ENCODE data around the gene RASAL2.

Gene RASAL2

DNA sequence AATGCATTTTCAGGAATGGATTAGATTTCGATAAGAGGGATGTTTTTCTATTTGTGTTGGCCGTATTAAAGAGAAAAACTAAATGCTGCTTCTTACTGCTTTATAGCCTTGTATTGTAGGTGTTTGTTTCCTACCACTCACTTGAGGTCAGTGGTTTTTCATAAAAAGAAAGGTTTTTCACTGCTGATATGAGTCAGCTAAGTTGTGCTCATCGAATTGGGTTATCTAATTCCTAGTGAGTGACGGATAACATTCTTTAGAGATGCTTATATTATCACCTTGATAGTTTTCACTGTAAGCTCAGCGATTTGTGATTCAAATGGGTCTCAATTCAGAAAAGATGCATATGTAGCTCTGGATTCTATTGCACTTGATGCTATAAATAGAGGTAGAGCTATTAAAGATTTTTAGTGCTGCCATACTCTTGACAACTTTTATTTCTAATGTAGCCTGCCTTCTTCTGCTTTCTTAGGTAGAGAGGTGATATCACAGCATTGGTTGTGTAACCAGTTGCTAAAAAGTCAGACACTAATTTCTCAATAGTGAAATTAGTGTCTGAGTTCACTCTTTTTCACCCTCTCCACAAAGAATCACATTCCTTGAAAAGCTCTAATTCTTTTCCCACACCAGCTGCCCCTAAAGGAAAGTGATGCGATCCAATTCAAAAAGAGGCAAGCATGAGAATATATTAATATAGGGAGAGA, 180.0 kb downstream of the RASAL2 start:
- H3K4me3 ChIP-seq (ENCODE audit: low read length), result no peak overlapping the region
- no peak for TF ChIP-seq ZNF274 (IDR thresholded peaks at IDR 0.05; ENCODE audit: low read depth, low read length)

DNA sequence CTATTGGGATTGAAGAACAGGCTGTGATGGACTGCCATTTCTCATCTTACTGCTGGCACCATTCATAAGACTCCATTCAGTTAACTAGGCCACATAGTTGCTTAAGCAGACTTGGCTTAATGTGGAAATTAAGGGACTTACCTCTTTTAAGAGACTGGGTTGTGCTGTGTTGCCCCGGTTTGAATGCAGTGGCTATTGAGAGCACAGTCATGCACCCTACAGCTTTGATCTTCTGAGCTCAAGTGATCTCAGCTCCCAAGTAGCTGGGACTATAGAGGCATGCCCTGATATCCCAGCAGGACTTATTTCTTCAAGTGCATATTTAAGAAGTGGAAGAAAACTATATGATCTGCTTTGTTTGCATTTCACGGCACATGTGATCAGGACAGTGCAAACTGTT, 181.1 kb downstream of the RASAL2 start:
- no peak for TF ChIP-seq ZNF274 (IDR thresholded peaks at IDR 0.05; ENCODE audit: low read depth, low read length)
- H3K4me3 ChIP-seq (ENCODE audit: low read length), result no peak overlapping the region

DNA sequence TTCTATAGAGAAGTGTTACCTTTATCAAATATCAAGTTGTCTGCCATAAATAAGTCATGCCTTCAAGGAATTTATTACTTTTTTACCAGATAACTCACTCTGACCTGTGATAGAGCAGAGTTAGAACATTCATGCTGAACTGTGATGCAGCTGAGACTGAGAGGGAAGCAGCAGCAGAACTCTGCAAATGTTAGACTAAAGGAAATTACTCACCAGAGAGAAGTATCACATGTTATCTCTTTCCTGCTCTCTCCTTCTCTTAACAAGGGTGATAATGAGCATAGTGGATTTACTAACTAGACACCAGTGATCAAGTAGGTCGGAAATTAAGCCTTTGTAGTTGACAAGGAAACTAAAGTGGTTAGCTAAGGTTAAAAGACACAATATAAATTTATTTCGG, 181.6 kb downstream of the RASAL2 start:
- TF ChIP-seq ZNF274 (IDR thresholded peaks at IDR 0.05; ENCODE audit: low read depth, low read length), result no peak
- no peak overlapping the region for H3K4me3 ChIP-seq (ENCODE audit: low read length)

DNA sequence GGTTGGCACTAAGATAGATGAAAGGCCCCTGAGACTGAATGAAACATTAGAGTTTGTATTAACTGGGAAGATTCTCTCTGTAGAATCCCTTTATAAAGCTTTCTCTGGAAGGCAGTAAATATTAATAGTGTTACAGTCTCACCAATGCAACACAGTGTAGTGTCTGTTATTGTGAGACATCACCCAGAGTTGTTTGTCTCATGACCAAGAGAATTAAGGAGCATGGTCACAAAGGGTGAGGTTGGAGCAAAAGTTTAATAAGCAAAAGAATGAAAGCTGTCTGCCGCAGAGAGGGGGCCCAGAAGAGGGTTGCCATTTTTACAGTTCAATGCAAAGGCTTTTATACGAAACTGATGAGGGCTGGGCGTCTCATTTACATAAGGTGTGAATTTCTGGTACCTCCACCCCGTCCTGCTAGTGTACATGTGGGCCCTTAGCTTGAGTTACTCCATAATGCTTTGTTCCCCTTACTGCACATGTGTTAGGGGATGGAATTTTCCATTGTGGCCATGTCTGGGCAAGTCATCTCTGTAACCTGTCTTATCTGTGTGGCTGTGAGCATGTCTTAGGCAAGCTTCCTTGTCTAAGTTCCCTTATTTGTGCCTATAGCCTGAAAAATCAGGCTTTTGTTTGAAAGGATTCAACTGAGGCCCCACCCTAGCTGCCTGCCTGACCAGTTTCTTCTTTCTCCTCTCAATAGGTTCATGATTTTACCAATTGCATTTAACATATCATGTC, 184.1 kb downstream of the RASAL2 start:
- no peak overlapping the region for H3K4me3 ChIP-seq (ENCODE audit: low read length)
- no peak for TF ChIP-seq ZNF274 (IDR thresholded peaks at IDR 0.05; ENCODE audit: low read depth, low read length)

DNA sequence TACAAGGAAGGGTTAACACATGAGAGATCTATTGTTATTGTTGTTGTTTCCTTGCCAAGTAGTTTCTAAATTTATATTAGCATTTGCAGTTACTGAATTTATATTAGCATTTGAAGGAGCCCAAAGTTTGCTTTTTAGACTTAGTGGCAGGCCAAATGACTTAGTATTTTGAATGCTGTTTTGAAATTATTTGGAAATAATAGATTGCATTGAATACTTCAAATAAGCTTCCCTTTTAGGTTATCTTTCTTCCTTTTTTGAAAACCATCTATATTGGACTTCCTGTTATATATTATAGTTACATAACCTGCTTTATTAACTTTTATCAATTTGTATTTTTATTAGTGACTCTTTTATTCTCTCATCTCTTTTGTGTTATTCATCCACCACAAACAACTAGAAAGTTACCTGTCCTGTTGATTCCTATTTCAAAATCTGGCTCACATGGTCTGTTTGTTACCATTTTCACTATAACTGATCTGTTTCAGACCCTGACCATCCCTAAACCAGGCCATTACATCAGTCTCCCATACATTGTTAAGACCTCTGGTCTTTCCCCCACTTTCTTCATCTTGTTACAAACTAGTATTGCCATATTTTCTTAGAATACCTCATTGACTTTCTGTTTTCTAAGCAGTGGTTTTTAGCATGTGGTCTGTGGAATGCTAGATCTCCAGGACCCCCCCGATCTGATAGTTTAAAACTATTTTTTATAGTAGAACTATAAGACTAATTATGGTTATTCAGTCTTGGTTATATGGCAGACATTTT, 185.2 kb downstream of the RASAL2 start:
- no peak overlapping the region for H3K4me3 ChIP-seq (ENCODE audit: low read length)
- no peak for TF ChIP-seq ZNF274 (IDR thresholded peaks at IDR 0.05; ENCODE audit: low read depth, low read length)

DNA sequence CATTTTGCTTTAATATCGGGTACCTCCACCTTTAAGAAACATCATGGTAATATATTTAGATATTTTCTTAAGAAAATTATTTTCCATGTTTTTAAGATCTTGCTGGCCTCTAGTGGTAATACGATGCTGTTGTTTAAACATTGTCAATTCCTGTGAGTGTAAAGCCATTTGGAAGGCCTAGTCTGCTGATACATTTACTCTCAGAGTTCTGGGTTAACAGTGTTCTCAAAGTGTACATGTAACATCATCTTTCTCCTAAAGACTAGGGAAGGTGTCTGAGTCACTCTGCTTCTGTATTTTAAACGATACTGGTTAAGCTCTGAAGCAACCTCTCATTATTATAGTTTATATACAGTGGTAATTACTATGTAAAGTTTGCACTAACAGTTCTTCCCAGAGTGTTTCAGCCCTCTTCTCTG, 189.1 kb downstream of the RASAL2 start:
- H3K4me3 ChIP-seq (ENCODE audit: low read length), result no peak overlapping the region
- TF ChIP-seq ZNF274 (IDR thresholded peaks at IDR 0.05; ENCODE audit: low read depth, low read length), result no peak

DNA sequence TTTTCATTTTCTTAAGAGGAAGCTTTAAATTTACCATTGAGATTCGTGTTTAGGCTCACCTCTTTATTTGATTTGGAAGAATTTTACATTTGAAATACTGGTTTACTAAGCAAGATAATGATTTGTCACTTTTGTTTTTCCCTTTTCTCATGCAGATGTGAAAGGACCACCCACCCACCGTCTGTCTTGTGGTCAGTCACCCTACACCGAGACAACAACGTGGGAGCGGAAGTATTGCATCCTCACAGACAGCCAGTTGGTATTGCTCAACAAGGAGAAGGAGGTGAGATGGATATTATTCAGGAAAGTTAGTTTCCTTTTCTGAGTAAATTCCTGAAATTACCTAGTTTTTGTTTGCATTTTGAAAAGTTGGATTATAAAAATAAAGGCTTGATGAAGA, 189.5 kb downstream of the RASAL2 start:
- no peak overlapping the region for H3K4me3 ChIP-seq (ENCODE audit: low read length)
- TF ChIP-seq ZNF274 (IDR thresholded peaks at IDR 0.05; ENCODE audit: low read depth, low read length), result no peak

DNA sequence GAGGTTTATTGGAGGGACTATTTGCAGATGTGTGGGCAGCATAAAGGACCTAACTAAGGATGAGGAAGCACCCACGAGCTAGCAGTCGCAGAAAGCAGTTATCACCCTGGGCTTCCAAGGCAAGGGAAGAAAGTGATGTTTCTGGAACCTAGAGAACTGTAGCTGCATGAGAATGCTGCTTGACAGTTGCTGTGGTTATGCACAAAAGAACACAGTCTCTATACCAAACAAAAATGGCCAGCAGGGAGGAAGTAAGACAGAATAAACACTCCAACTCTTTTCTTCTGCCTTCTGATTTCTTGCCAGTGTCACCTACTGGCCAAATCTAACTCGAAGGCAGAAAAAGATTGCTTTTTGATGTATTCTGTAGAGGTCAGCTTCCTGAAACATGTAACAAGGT, 190.2 kb downstream of the RASAL2 start:
- no peak overlapping the region for H3K4me3 ChIP-seq (ENCODE audit: low read length)
- no peak for TF ChIP-seq ZNF274 (IDR thresholded peaks at IDR 0.05; ENCODE audit: low read depth, low read length)

DNA sequence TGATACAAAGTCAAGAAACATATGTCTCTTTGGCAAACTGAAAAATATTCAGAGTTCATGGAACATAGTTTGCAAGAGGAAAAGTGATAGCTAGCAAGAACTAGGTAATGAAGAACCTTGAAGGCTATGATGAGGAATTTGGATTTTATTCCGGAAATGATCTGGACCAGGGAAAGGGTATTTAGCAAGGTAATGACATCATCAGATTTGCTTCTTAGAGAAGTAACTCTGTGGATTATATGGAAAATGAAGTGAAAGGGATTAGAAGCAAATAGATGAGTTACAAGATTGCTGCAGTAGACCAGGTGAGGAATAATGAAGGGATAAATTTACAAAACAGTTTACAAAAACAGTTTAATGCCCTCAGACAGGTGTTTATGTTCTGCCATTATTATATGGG, 197.3 kb downstream of the RASAL2 start:
- no peak for TF ChIP-seq ZNF274 (IDR thresholded peaks at IDR 0.05; ENCODE audit: low read depth, low read length)
- H3K4me3 ChIP-seq (ENCODE audit: low read length), result no peak overlapping the region

DNA sequence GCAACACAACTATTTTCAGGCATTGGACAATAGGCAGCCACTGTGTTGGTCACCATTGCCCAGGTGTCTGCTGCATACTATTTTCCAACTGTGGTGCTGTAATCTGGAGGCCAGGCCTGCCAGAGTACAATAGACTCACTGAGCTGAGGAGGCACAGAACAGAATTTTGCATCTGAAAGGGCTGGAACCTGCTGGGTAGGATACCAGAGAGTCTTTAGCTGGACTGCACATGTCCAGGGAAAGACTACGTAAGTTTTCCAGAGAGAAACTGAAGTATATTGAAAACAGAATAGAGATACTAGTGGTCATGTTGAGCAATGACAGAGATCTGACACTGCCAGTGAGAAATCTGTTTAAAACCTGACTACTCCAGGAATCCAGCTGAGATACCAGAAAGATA, 200.8 kb downstream of the RASAL2 start:
- no peak for TF ChIP-seq ZNF274 (IDR thresholded peaks at IDR 0.05; ENCODE audit: low read depth, low read length)
- no peak overlapping the region for H3K4me3 ChIP-seq (ENCODE audit: low read length)

DNA sequence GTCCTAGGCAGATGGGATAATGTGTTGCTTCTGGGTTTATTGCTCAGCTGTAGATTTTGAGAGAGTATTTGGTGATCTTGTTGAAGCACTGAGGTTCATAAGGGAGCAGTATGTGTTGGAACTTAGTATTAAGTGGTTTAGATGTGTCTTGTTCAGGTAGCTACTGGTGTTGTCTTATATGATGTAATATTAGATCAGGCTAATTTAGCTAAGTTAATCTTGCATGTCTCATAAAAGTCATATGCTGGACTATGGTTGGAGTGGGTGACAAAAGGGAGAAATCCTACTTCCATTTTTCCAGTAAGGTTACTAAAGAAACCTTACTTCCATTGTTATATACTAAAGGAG, 206.4 kb downstream of the RASAL2 start:
- no peak overlapping the region for H3K4me3 ChIP-seq (ENCODE audit: low read length)
- TF ChIP-seq ZNF274 (IDR thresholded peaks at IDR 0.05; ENCODE audit: low read depth, low read length), result no peak

DNA sequence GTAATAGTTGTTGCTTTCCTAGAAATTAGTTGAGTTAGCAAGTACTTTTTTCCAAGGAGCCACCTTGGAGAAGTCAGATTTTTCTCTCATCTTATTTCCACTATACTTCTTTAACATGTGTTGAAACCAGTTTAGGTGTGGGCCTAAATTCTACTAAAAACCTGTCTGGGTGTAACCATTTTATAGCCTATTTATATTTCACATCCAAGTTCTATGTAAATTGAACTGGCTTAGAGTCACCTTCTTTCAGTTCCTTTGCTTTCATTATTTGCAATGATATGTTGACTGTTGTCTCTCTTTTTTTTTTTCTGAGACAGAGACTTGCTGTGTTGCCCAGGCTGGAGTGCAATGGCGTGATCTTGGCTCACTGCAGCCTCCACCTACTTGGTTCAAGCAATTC, 207.2 kb downstream of the RASAL2 start:
- TF ChIP-seq ZNF274 (IDR thresholded peaks at IDR 0.05; ENCODE audit: low read depth, low read length), result no peak

DNA sequence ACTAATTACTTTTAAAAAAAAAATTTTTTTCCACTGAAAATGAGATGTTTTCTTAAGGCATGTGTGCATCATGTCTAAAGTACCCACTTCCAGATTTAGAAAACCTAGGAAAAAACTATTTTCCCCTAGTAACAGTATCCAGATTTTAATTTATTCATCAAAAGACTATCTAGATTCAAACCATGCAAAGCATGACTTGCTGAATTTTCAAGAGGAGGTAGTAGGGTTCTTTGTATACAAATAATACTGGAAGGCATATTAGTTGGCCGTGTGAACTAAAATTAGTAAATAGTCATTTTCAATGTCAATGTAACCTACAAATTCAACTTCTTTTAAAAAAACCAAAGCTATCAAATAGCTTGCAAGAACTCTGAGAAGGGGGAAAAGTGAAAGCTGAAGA, 213.4 kb downstream of the RASAL2 start:
- TF ChIP-seq ZNF274 (IDR thresholded peaks at IDR 0.05; ENCODE audit: low read depth, low read length), result no peak
- H3K4me3 ChIP-seq (ENCODE audit: low read length), result no peak overlapping the region

More for the DNA sequence above, 207.2 kb downstream of the RASAL2 start:
- H3K4me3 ChIP-seq (ENCODE audit: low read length), result no peak overlapping the region

DNA sequence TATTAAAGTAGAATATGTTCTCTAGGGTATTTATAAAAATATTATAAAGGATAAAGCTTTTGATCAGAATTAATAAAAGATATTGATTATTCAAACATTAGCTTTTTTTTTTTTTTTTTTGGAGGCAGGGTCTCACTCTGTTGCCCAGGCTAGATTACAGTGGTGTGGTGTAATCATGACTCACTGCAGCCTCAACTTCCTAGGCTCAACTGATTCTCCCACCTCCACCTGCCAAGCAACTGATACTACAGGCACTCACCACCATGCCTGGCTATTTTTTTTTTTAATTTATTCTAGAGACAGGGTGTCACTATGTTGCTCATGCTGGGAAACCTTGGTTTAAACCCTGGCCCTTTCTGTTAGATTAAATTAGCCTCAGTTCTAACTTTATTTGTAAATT, 214.5 kb downstream of the RASAL2 start:
- H3K4me3 ChIP-seq (ENCODE audit: low read length), result no peak overlapping the region
- no peak for TF ChIP-seq ZNF274 (IDR thresholded peaks at IDR 0.05; ENCODE audit: low read depth, low read length)

DNA sequence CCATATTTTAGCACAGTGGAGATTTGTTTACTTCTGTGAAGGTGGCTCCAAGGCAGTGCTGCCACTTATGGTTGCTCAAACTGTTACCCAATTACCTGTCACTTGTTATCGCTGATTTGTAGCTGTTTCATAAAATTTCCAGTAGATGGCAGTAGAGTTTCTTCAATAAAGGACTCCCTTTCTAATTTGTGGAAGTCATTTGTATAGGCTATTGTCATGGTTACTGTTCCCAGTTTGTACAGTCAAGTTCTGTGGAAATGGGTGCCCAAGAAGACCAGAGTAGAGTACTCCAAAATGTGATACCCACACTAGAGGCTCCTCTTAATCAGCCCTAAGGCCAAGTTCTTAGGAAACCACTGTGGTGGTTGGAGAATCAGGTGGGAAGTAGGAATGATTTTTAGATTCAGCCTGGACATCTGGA, 216.8 kb downstream of the RASAL2 start:
- TF ChIP-seq ZNF274 (IDR thresholded peaks at IDR 0.05; ENCODE audit: low read depth, low read length), result no peak
- no peak overlapping the region for H3K4me3 ChIP-seq (ENCODE audit: low read length)
